Activated T-cell treated with anti-CD3 and anti-CD28 coated beads for 4 hours (primary cell): Measurements from ENCODE around the gene LSS.
"Not testable (repeated sequence)": the region's sequence is repeated elsewhere in the genome, so short reads cannot be mapped to it uniquely, and the experiment has no call there.

ENCODE experiments used
- DNase-seq: peaks from one replicate; pipeline ENCODE4 v3.0.0-alpha.2; 2020

LSS gene

GRCh38 chr21:46205166-46205565 is 23.4 kb downstream of the LSS start:
- no peak for DNase-seq

GRCh38 chr21:46203203-46203600 is 25.4 kb downstream of the LSS start:
- no peak for DNase-seq

- no peak for DNase-seq
Measured at GRCh38 chr21:46202592-46203202, 25.9 kb downstream of the LSS start.

GRCh38 chr21:46200877-46201803 is 27.4 kb downstream of the LSS start:
- DNase-seq = not testable (repeated sequence)

GRCh38 chr21:46199436-46200373 is 28.9 kb downstream of the LSS start:
- DNase-seq = no peak

- no peak for DNase-seq
Measured at GRCh38 chr21:46196733-46197132, 31.8 kb downstream of the LSS start.

- DNase-seq = no peak
Measured at GRCh38 chr21:46195595-46196195, 32.9 kb downstream of the LSS start.

- DNase-seq = no peak
Measured at GRCh38 chr21:46194374-46195334, 33.9 kb downstream of the LSS start.

GRCh38 chr21:46193829-46194373 is 34.7 kb downstream of the LSS start:
- no peak for DNase-seq

- DNase-seq = no peak
Measured at GRCh38 chr21:46191686-46192575, 36.6 kb downstream of the LSS start.

- no peak for DNase-seq
Measured at GRCh38 chr21:46191257-46191685, 37.3 kb downstream of the LSS start.

GRCh38 chr21:46190491-46191131 is 38.0 kb downstream of the LSS start:
- DNase-seq = no peak

- no peak for DNase-seq
Measured at GRCh38 chr21:46189959-46190490, 38.5 kb downstream of the LSS start.

- no peak for DNase-seq
Measured at GRCh38 chr21:46189213-46189958, 39.2 kb downstream of the LSS start.

GRCh38 chr21:46188226-46189212 is 40.1 kb downstream of the LSS start:
- DNase-seq = no peak

GRCh38 chr21:46187814-46188213 is 40.8 kb downstream of the LSS start:
- no peak for DNase-seq

- no peak for DNase-seq
Measured at GRCh38 chr21:46187261-46187660, 41.3 kb downstream of the LSS start.
